Stomach smooth muscle (tissue), 2 donors: ENCODE measurements around the gene ST6GAL1.

Source experiments
- H3K27ac ChIP-seq: one replicate; pipeline ENCODE4 v1.7.0; 2013; ENCODE audit warnings: mild to moderate bottlenecking, low read length, inconsistent platforms
- H3K27me3 ChIP-seq, 2 donors: one replicate each; pipeline ENCODE4 v1.7.0; 2013; ENCODE audit warnings: low read length in 2 of 2; ENCODE audit not compliant: insufficient read depth in 2 of 2, control insufficient read depth in 1 of 2
- H3K36me3 ChIP-seq, 2 donors: one replicate each; pipeline ENCODE4 v1.7.0; 2013; ENCODE audit warnings: low read length in 2 of 2; ENCODE audit not compliant: control insufficient read depth in 2 of 2, insufficient read depth in 2 of 2
- H3K4me1 ChIP-seq: one replicate; pipeline ENCODE4 v1.7.0; 2013; ENCODE audit warnings: low read length; ENCODE audit not compliant: control insufficient read depth, insufficient read depth
- H3K4me3 ChIP-seq, 2 donors: one replicate each; pipeline ENCODE4 v1.7.0; 2013; ENCODE audit warnings: low read length in 2 of 2
- H3K9ac ChIP-seq, 2 donors: one replicate each; pipeline ENCODE4 v1.7.0; 2013; ENCODE audit warnings: low read length in 2 of 2, mild to moderate bottlenecking in 1 of 2
- H3K9me3 ChIP-seq, 2 donors: one replicate each; pipeline ENCODE4 v1.7.0; 2013; ENCODE audit warnings: low read length in 2 of 2; ENCODE audit not compliant: control insufficient read depth in 2 of 2
- donor health status: healthy.
- donor health status: Pancreatic carcinoma.

Gene ST6GAL1

DNA sequence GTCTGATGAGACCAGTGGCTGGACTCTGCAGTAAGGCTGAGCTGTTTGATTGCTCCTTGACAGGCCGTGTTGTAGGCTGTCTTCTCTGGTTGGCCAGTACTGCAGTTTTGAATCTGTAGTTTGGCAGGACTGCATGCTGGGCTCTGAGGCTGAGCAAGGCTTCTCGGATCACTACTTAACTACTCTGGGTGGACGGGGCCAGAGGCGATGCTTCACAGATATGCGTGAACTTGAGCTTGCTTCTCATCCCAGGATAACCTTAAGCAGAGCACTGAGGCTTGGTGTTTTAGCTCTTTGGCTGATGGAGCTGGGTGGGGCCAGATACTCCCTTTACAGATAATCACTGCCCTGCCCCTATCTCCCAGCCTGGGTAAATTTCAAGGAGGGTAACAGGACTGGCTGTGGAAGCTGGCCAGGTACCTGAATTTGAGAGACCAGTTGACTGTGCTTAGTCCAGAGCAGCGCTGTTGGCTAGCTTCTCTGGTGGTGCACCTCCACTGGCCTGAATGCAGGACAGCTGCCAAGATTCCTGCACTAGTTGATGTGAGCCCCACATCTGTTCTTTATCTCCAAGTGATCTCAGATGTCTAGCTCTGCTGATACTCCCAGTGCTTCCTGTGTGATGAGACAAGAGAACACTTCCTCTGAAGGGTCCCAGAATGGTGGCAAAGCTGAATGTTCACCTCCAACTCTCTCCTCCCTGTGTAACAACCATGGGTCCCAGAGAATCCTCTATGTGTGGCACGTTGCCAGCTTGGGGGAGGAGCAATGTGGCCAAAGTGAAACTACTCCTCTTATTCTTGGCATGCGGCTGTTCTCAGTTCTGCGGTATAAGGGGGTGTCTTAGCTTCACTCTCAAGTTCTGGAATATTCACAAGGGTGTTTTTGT, 171.1 kb downstream of the ST6GAL1 start:
- Histone ChIP-seq H3K36me3 (no peaks in the 10 kb centered on the region), H3K4me1 (peaks cover 8% of the 10 kb centered on the region), H3K4me3 (peak overlapping the region; percentile 63), H3K9me3 (no peaks in the 10 kb centered on the region), H3K27ac (peak overlapping the region; percentile 50), H3K9ac (peak overlapping the region; percentile 8 to 55), H3K27me3 (no peaks in the 10 kb centered on the region)

DNA sequence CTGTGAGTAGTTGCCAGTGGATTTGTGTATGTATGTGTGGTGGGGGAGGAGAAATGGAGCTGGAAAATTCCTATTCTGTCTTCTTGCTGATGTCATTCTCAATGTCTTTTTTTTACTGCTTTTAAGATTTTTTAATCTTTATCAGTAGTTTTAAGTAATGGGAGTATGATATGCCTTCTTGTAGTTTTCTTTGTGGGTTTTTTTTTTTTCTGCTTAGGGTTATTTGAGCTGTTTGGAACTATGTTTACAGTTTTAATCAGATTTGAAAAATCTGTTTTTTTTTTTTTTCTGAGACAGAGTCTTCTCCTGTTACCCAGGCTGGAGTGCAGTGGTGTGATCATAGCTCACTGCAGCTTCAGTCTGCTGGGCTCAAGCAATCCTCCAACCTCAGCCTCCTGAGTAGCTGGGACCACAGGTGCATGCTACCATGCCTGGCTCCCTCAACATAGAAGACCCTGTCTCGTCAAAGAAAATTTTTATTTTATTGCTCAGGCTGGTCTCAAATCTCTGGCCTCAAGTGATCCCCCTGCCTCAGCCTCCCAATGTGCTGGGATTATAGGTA, 171.8 kb downstream of the ST6GAL1 start:
- H3K27me3 ChIP-seq: no peaks in the 10 kb centered on the region
- no peaks in the 10 kb centered on the region for H3K9me3 ChIP-seq
- peaks cover 8% of the 10 kb centered on the region for H3K4me1 ChIP-seq
- peak overlapping the region; percentile 63 for H3K4me3 ChIP-seq
- H3K9ac ChIP-seq: peak overlapping the region; percentile 8 to 55
- peak overlapping the region; percentile 50 for H3K27ac ChIP-seq
- H3K36me3 ChIP-seq: no peaks in the 10 kb centered on the region

DNA sequence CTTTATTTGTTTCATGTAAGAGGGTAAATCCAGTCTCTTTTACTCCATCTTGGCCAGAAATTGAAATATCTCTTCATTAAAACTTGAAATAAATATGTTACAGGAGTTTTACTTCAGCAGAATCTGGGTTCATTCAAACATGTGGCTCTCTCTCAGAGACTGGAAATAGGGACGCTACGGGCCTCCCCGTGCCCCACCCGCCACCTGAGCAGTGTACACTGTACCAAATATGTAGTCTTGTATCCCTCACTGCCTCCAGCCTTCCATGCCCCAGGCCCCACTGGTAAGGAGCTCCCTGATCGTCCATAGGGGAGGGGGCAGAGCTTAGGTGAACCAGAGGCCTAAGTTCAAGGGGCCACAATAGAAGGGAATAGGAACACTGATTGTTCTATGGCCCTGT, 172.9 kb downstream of the ST6GAL1 start:
- Histone ChIP-seq H3K27me3 (no peaks in the 10 kb centered on the region), H3K36me3 (no peaks in the 10 kb centered on the region), H3K9me3 (no peaks in the 10 kb centered on the region), H3K9ac (no peak overlapping the region), H3K4me1 (peaks cover 10% of the 10 kb centered on the region), H3K27ac (no peak overlapping the region), H3K4me3 (no peak overlapping the region)

GRCh38 chr3:187104342-187104741, 174.0 kb downstream of the ST6GAL1 start:
- H3K4me3 ChIP-seq: no peak overlapping the region
- no peaks in the 10 kb centered on the region for H3K27me3 ChIP-seq
- peaks cover 10% of the 10 kb centered on the region for H3K4me1 ChIP-seq
- H3K9ac ChIP-seq: no peak overlapping the region
- H3K9me3 ChIP-seq: no peaks in the 10 kb centered on the region
- no peak overlapping the region for H3K27ac ChIP-seq
- H3K36me3 ChIP-seq: no peaks in the 10 kb centered on the region

GRCh38 chr3:187104933-187105332, 174.6 kb downstream of the ST6GAL1 start:
- Histone ChIP-seq H3K27ac (no peak overlapping the region), H3K4me3 (peak overlapping the region in 1 of 2 donors; percentile 35), H3K36me3 (no peaks in the 10 kb centered on the region), H3K4me1 (peaks cover 10% of the 10 kb centered on the region), H3K27me3 (no peaks in the 10 kb centered on the region), H3K9me3 (no peaks in the 10 kb centered on the region), H3K9ac (no peak overlapping the region)

DNA sequence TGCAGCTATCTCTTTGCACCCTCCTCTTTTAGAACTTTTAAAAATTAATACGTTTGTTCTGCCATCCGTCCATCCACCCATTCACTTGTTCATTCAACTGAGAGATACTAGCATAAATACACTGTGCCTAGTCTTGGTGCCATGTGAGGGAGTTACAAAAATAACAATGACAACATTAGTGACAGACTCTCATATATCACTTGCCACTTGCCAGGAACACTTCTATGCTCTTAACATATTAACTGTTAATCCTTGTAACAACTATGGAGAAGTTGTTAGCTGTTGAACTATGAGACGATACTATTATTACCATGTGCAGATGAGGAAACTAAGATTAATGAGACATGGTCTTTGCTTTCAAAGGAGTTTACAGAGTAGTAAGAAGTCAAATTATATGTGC, 175.4 kb downstream of the ST6GAL1 start:
- H3K36me3 ChIP-seq: no peaks in the 10 kb centered on the region
- H3K27me3 ChIP-seq: no peaks in the 10 kb centered on the region
- H3K27ac ChIP-seq: no peak overlapping the region
- H3K9ac ChIP-seq: no peak overlapping the region
- H3K4me3 ChIP-seq: no peak overlapping the region
- H3K4me1 ChIP-seq: peaks cover 10% of the 10 kb centered on the region
- no peaks in the 10 kb centered on the region for H3K9me3 ChIP-seq

DNA sequence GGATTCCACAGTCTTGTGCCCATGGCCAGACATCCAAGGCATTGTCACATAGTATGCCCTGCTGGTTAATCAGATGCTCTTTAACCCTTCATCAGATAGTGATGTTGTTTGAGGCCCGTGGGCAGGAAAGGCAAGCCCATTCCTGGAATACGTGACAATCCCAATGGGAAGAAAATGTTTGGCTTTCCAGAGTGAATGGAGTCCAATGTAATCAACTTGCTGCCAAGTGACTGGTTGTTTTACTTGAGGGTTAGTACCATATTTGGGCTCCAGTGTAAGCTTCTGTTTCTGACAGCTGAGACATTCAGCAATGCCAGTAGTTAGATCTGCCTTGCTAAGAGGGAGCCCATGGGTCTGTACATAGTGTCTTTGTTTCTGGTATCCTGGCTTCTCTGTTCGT, 177.7 kb downstream of the ST6GAL1 start:
- H3K27me3 ChIP-seq: no peaks in the 10 kb centered on the region
- no peak overlapping the region for H3K27ac ChIP-seq

GRCh38 chr3:187110156-187110555, 179.8 kb downstream of the ST6GAL1 start:
- no peaks in the 10 kb centered on the region for H3K36me3 ChIP-seq
- no peaks in the 10 kb centered on the region for H3K9me3 ChIP-seq
- no peak overlapping the region for H3K9ac ChIP-seq
- peaks cover 2% of the 10 kb centered on the region for H3K4me1 ChIP-seq
- H3K27ac ChIP-seq: no peak overlapping the region
- H3K4me3 ChIP-seq: no peak overlapping the region
- H3K27me3 ChIP-seq: no peaks in the 10 kb centered on the region

More for the DNA sequence above, 177.7 kb downstream of the ST6GAL1 start:
- Histone ChIP-seq H3K36me3 (no peaks in the 10 kb centered on the region), H3K9ac (no peak overlapping the region), H3K9me3 (no peaks in the 10 kb centered on the region), H3K4me1 (peaks cover 2% of the 10 kb centered on the region), H3K4me3 (no peak overlapping the region)

DNA sequence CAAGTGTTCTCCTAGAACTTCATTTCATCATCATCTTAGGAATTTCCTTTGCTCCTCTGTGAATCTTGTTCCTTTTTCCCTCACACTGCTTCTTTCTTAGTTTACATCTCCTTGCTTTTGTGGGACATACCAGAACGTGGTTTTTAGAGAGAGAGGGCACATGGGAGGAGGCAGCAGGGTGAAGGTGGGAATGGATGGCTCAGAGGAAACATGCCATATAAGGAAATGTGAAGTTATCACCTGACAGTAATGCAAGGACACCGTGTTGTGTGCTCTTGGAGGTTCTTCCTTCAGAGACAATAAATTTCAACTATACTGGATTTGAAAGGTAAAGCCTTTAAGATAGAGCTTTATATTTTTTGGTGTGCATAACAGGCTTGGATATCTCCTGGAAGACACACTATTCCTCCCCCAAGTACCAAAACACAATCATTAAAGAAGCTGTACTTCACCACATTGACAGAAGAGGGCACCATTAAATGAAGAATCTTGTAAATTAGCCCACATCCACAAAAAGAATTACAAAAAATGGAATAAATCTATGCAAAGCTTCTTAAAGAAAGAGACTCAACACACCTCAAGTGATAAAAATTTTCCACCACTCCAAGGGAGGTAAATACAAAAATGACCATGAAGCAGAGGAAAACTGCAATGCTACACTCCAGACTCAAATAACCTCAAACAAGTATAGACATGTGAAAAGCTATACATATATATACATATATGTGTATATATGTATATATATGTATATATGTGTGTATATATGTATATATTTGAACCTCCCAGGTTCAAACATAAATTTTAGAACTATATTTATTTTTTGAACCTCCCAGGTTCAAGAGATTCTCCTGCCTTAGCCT, 182.8 kb downstream of the ST6GAL1 start:
- H3K4me1 ChIP-seq: no peaks in the 10 kb centered on the region
- no peaks in the 10 kb centered on the region for H3K36me3 ChIP-seq
- H3K4me3 ChIP-seq: no peak overlapping the region
- no peak overlapping the region for H3K9ac ChIP-seq
- H3K27me3 ChIP-seq: no peaks in the 10 kb centered on the region
- H3K27ac ChIP-seq: no peak overlapping the region
- no peaks in the 10 kb centered on the region for H3K9me3 ChIP-seq

- H3K27me3 ChIP-seq: no peaks in the 10 kb centered on the region
Observed at GRCh38 chr3:187114511-187114910, 184.2 kb downstream of the ST6GAL1 start.

More at GRCh38 chr3:187114511-187114910, 184.2 kb downstream of the ST6GAL1 start:
- no peaks in the 10 kb centered on the region for H3K36me3 ChIP-seq
- H3K4me3 ChIP-seq: no peak overlapping the region
- no peaks in the 10 kb centered on the region for H3K4me1 ChIP-seq
- H3K9ac ChIP-seq: no peak overlapping the region
- H3K9me3 ChIP-seq: no peaks in the 10 kb centered on the region
- H3K27ac ChIP-seq: no peak overlapping the region
